Measurements from ENCODE around the gene TENM4.

Gene TENM4

GRCh38 chr11:79371724-79372123 lies 69.1 kb downstream of the TENM4 start:
- CTCF ChIA-PET, result interaction anchor here (1.0 kb wide), 2 partner anchors 17 to 32 kb away, joined by 3 read pairs; no protein-coding TSS in a partner anchor

GRCh38 chr11:79371152-79371551 lies 69.7 kb downstream of the TENM4 start:
- DNase-seq (ENCODE audit: extremely low spot score), result no peak

More at GRCh38 chr11:79371724-79372123, 69.1 kb downstream of the TENM4 start:
- TF ChIP-seq, protein P1, sequence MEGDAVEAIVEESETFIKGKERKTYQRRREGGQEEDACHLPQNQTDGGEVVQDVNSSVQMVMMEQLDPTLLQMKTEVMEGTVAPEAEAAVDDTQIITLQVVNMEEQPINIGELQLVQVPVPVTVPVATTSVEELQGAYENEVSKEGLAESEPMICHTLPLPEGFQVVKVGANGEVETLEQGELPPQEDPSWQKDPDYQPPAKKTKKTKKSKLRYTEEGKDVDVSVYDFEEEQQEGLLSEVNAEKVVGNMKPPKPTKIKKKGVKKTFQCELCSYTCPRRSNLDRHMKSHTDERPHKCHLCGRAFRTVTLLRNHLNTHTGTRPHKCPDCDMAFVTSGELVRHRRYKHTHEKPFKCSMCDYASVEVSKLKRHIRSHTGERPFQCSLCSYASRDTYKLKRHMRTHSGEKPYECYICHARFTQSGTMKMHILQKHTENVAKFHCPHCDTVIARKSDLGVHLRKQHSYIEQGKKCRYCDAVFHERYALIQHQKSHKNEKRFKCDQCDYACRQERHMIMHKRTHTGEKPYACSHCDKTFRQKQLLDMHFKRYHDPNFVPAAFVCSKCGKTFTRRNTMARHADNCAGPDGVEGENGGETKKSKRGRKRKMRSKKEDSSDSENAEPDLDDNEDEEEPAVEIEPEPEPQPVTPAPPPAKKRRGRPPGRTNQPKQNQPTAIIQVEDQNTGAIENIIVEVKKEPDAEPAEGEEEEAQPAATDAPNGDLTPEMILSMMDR (IDR thresholded peaks at IDR 0.05; ENCODE audit: control extremely low read depth, extremely low read depth, low read depth, missing control alignments), result no peak
- POLR2A ChIA-PET, result no interaction called here
- no peak for DNase-seq (ENCODE audit: extremely low spot score)

GRCh38 chr11:79369055-79369454 lies 71.8 kb downstream of the TENM4 start:
- TF ChIP-seq, protein P1 (IDR thresholded peaks at IDR 0.05; ENCODE audit: control extremely low read depth, extremely low read depth, low read depth, missing control alignments), result no peak
- no peak for DNase-seq (ENCODE audit: extremely low spot score)
- ChIA-PET CTCF (interaction anchor here (0.8 to 1.2 kb wide), 2 partner anchors 14 to 32 kb away, joined by 3 to 4 read pairs; no protein-coding TSS in a partner anchor), POLR2A (no interaction called here)

More at GRCh38 chr11:79371152-79371551, 69.7 kb downstream of the TENM4 start:
- ChIA-PET CTCF (no interaction called here), POLR2A (no interaction called here)
- TF ChIP-seq, protein P1 (IDR thresholded peaks at IDR 0.05; ENCODE audit: control extremely low read depth, extremely low read depth, low read depth, missing control alignments), result no peak

GRCh38 chr11:79367844-79368243 lies 73.0 kb downstream of the TENM4 start:
- POLR2A ChIA-PET, result no interaction called here
- TF ChIP-seq, protein P1 (IDR thresholded peaks at IDR 0.05; ENCODE audit: control extremely low read depth, extremely low read depth, low read depth, missing control alignments), result no peak
- no peak for DNase-seq (ENCODE audit: extremely low spot score)
- CTCF ChIA-PET, result interaction anchor here (0.5 to 1.1 kb wide), 2 partner anchors 17 to 18 kb away, joined by 3 read pairs; no protein-coding TSS in a partner anchor

- TF ChIP-seq, protein P1 (IDR thresholded peaks at IDR 0.05; ENCODE audit: control extremely low read depth, extremely low read depth, low read depth, missing control alignments), result no peak
- ChIA-PET POLR2A (no interaction called here), CTCF (interaction anchor here (0.8 kb wide), 1 partner anchor 8 kb away, joined by 3 read pairs; no protein-coding TSS in a partner anchor)
- no peak for DNase-seq (ENCODE audit: extremely low spot score)
Observed at GRCh38 chr11:79366218-79366617, 74.6 kb downstream of the TENM4 start.

DNA sequence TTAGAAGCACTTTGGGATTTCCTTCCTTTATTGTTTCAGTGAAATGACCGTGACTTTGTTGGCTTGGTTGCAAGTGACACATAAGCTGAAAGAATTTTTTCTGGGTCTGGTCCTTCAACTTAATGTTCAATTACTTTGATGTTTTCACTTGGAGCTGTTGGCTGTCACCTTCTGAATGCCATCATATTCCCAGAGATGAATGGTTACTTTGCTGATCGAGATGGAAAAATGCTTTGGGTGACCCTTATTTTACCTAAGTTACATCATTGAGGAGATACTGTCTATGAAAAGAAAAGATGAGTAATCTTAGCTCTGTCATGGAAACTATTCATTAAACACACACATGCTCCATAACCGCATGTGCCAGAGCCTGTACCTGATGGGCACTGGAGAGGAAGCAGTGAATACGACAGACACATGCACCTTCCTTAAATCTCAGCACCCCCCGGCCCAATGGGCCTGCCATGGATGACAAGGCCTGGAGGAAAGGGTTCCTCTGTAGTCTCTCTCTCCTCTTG lies 76.9 kb downstream of the TENM4 start:
- CTCF ChIA-PET, result interaction anchor here (1.1 kb wide), 1 partner anchor 13 kb away, joined by 3 read pairs; no protein-coding TSS in a partner anchor
- TF ChIP-seq, protein P1 (IDR thresholded peaks at IDR 0.05; ENCODE audit: control extremely low read depth, extremely low read depth, low read depth, missing control alignments), result no peak
- DNase-seq (ENCODE audit: extremely low spot score), result no peak
- POLR2A ChIA-PET, result no interaction called here
